ENCODE results near the gene PIEZO1.

The PIEZO1 gene

DNA sequence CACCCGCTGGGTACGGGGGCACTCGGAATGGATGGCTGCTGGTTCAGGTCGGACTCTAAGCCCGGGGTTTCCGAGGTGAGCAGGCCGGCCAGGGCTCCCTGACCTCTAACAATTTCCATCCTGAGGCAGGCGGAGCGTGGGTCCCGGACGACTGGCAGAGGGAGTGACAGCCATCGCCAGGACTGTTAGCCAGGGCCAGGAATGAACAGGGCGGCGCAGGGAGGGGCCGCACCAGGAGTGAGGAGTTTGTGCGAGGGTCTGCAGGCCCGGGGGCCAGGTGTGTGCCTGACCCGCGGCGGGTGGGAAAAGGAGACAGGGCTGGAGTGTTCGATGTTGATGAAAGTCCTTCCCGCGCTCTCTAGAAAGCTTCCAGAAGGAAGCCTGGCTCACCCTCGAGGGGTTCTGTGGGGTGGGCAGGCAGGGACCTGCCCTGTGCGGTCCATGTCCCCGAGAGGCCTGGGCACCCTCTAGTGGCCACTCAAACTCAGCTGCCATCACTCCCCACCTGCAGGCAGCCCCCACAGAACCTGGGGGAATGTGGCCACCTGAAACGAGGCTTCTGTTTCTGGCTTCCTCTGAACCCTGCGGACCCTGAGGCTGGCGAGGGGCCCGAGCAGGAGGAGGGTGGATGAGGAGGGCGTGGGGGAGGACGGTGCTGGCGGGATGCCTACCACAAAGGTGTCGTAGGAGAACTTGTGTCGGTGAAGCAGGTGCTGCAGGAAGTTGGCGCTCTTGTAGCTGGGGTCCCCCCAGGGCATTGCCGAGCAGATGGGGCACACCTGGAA, 87.0 kb downstream of the PIEZO1 start:
- no peak overlapping the region for H3K4me3 ChIP-seq (ENCODE audit: low read depth, low read length)
- TF ChIP-seq, protein P1, sequence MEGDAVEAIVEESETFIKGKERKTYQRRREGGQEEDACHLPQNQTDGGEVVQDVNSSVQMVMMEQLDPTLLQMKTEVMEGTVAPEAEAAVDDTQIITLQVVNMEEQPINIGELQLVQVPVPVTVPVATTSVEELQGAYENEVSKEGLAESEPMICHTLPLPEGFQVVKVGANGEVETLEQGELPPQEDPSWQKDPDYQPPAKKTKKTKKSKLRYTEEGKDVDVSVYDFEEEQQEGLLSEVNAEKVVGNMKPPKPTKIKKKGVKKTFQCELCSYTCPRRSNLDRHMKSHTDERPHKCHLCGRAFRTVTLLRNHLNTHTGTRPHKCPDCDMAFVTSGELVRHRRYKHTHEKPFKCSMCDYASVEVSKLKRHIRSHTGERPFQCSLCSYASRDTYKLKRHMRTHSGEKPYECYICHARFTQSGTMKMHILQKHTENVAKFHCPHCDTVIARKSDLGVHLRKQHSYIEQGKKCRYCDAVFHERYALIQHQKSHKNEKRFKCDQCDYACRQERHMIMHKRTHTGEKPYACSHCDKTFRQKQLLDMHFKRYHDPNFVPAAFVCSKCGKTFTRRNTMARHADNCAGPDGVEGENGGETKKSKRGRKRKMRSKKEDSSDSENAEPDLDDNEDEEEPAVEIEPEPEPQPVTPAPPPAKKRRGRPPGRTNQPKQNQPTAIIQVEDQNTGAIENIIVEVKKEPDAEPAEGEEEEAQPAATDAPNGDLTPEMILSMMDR (IDR thresholded peaks at IDR 0.05; ENCODE audit: low read depth, low read length, missing control alignments), result peak; percentile 24
- no peak for DNase-seq (ENCODE audit: low read depth)

DNA sequence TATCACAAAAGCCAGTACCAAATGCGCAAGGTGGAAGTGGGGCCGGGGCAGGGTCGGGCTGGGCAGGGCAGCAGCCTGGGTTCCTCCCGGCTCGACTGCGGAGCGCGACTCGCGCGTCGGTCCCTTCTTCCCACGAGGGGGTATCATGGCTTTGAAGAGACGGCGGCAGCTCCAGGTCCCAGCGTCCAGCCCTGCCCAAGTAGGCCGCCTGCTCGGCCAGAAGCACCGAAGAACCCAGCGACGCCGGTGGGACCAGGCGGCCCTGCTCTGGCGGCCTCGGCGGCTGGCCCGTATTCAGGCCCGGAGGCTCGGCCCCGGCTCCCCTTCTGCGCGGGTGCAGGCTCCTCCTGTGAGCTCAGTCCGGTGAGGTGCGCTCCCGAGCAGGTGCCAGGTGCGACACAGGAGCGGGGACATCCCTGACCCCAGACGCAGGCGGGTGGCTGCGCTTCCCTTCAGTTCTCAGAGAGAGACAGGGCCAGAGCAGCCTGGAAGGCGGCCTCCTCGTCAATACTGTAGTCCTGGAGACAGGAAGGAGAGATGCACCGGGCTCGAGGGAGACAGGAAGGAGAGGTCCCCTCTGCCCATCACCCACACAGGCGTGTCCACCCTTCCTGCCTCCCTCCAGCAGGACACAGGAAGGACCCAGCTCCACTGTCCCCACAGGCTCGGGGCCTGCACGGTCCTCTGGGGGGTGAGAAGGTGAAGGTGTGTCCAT, 87.7 kb downstream of the PIEZO1 start:
- TF ChIP-seq, protein P1 (IDR thresholded peaks at IDR 0.05; ENCODE audit: low read depth, low read length, missing control alignments), result no peak
- DNase-seq (ENCODE audit: low read depth), result no peak
- no peak overlapping the region for H3K4me3 ChIP-seq (ENCODE audit: low read depth, low read length)

DNA sequence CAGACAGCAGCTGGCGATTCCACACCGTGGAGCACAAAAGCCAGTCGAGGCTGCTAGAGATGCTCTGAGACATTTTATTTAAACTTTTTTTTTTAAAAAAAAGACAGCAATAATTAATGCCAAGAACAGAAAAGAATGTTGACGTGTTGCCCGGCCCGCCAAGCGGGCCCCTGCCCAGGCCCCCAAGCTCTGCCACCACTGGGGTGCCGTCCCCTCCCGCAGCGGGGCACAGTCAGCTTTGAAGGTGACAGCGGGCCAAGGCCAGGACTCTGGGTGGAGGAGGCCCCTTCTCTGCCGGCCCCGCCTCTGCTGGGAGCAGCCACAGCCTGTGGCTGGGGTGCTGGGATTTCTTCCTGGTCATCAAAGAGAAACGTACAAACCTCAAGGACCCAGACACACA, 88.6 kb downstream of the PIEZO1 start:
- no peak for DNase-seq (ENCODE audit: low read depth)
- no peak overlapping the region for H3K4me3 ChIP-seq (ENCODE audit: low read depth, low read length)
- TF ChIP-seq, protein P1 (IDR thresholded peaks at IDR 0.05; ENCODE audit: low read depth, low read length, missing control alignments), result no peak

DNA sequence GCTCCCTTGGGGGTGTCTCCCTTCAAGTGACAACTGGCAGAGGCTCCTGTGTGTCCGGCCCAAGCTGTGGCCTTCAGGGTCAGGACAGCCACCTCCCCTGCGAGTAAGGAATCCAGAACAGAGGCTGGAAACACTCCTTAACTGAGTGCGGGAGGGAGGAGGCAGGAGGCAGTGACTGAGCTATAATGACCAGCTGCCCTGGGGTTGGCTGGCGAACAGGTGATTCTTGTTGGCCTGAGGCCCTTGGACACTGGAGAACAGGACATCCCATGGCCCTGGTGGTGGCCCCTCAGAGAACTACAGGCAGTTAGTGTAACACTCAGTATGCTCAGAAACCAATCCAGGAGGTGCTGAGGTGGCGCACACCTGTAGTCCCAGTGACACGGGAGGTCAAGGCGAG, 89.3 kb downstream of the PIEZO1 start:
- TF ChIP-seq, protein P1 (IDR thresholded peaks at IDR 0.05; ENCODE audit: low read depth, low read length, missing control alignments), result no peak
- DNase-seq (ENCODE audit: low read depth), result no peak
- no peak overlapping the region for H3K4me3 ChIP-seq (ENCODE audit: low read depth, low read length)

DNA sequence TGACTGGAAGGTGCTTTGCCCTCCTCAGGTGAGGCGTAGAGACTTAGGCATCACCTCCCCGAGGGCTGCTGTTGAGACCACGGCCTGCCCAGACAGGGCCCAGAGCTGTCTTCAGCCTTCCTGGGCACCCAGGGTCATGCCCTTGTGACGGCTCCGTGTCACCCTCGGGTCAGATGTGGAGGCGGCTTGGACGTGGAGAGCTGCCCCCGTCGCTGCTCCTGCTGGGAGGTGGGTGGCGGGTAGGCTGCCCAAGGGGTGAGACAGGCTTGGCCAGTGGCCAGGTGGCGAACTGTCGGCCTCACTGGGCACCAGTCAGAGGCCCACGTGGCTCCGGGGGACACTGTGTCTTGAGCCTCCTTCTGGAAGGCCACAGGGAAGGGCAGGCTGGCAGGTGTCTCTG, 89.8 kb downstream of the PIEZO1 start:
- TF ChIP-seq, protein P1 (IDR thresholded peaks at IDR 0.05; ENCODE audit: low read depth, low read length, missing control alignments), result no peak
- no peak overlapping the region for H3K4me3 ChIP-seq (ENCODE audit: low read depth, low read length)
- no peak for DNase-seq (ENCODE audit: low read depth)

DNA sequence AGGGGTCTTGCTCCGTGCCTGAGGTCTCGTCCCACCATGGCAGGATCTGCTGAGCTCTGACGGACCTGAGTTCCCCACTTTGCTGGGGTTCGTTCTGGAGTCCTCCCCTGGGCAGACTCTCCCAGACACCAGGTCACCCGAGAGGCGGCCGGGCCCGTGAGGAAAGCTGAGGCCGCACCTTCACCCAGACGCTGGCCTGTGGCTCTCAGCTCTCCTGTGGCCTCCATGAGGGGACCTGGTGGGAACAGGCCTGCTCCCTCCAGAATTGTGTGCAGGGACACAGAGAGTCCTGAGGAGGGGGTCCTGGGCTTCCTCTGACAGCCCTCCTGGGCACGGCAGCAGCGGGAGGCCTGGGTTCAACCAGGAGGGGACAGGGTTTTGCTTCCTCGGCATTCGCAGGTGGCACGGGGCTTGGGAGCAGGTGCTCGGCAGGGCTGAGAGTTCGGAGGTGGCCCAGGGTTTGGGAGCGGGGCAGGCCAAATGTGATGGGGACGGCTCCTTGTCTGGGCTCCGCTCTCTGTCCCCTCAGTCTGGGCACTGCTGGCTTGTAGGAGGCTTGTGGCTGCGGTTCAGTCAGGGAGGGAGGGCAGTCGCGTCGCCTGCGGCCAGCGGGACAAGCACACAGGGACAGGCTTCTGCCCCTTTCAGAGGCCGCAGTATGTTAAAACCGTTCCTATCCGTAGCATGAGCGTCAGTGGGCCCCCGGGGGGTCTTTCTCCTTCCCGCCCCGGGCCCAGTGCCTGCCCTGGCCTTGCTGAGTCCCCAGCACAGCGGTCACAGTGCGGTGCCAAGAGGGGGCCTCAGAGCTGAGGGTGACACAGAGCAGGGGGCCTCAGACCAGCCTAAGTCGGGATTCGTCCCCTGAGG, 90.6 kb downstream of the PIEZO1 start:
- DNase-seq (ENCODE audit: low read depth), result no peak
- TF ChIP-seq, protein P1 (IDR thresholded peaks at IDR 0.05; ENCODE audit: low read depth, low read length, missing control alignments), result no peak
- H3K4me3 ChIP-seq (ENCODE audit: low read depth, low read length), result no peak overlapping the region
